ENCODE measurements around the gene PTPRJ. TPM values are rescaled to one million over a fixed set of nuclear protein-coding genes. Genes with fewer than 3 reads are reported as not detected.

The PTPRJ gene
- total RNA-seq, 3 donors from 2014 or later = 14.6 to 15.7 (median 14.7) TPM

DNA sequence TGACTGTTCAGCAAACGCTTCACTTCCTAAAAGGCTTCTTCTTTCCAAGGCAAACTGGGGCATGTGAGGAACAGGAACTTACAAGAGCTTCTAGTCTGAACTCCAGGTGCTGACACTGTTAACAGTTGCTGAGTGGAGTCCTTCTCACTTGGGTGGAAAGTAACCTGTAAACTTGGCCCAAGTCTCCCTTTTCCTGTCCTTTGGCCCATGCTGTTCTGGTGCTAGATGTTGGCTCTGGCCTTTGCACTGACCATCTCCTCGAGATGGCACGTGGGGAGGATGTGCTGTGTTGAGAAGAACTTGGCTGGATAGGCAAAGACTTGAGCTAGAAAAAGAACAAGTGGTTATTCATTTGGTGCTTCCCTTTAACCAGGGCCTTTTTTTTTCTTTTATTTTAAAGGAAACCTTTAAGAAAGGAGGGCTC, 53.6 kb downstream of the PTPRJ start:
- intact Hi-C loops (cut with DNase I; ENCODE audit: low total_unique reads) = no loop called here
- Histone ChIP-seq H3K27me3 (no peaks in the 10 kb centered on the region), H3K9me3 (no peaks in the 10 kb centered on the region), H3K36me3 (no peaks in the 10 kb centered on the region), H3K4me1 (no peaks in the 10 kb centered on the region), H3K27ac (no peak overlapping the region), H3K4me3 (no peak overlapping the region)
- TF ChIP-seq CTCF (IDR thresholded peaks at IDR 0.05) (no peak), POLR2AphosphoS5 (IDR thresholded peaks at IDR 0.05) (no peak), POLR2A (IDR thresholded peaks at IDR 0.05) (no peak)
- DNase-seq (ENCODE audit: low spot score in 2 of 2) = no peak

- no peaks in the 10 kb centered on the region for H3K4me1 ChIP-seq
- peak in 1 of 2 donors; percentile 70 for DNase-seq (ENCODE audit: low spot score in 2 of 2)
- peak overlapping the region in 1 of 2 donors; percentile 57 for H3K27ac ChIP-seq
These were observed 54.8 kb downstream of the PTPRJ start for GRCh38 chr11:48034926-48035871.

GRCh38 chr11:48036011-48036410, 55.7 kb downstream of the PTPRJ start:
- Histone ChIP-seq H3K27ac (no peak overlapping the region), H3K4me3 (no peak overlapping the region), H3K4me1 (no peaks in the 10 kb centered on the region), H3K36me3 (no peaks in the 10 kb centered on the region), H3K9me3 (no peaks in the 10 kb centered on the region), H3K27me3 (no peaks in the 10 kb centered on the region)
- TF ChIP-seq CTCF (IDR thresholded peaks at IDR 0.05) (no peak), POLR2A (IDR thresholded peaks at IDR 0.05) (no peak), POLR2AphosphoS5 (IDR thresholded peaks at IDR 0.05) (no peak)
- no peak for DNase-seq (ENCODE audit: low spot score in 2 of 2)
- intact Hi-C loops (cut with DNase I; ENCODE audit: low total_unique reads) = no loop called here

More at GRCh38 chr11:48034926-48035871, 54.8 kb downstream of the PTPRJ start:
- Histone ChIP-seq H3K27me3 (no peaks in the 10 kb centered on the region), H3K4me3 (no peak overlapping the region), H3K36me3 (no peaks in the 10 kb centered on the region), H3K9me3 (no peaks in the 10 kb centered on the region)
- intact Hi-C loops (cut with DNase I; ENCODE audit: low total_unique reads) = no loop called here
- TF ChIP-seq CTCF (IDR thresholded peaks at IDR 0.05) (no peak), POLR2AphosphoS5 (IDR thresholded peaks at IDR 0.05) (peak in 2 of 3 donors; percentile 25 to 68), POLR2A (IDR thresholded peaks at IDR 0.05) (no peak)

DNA sequence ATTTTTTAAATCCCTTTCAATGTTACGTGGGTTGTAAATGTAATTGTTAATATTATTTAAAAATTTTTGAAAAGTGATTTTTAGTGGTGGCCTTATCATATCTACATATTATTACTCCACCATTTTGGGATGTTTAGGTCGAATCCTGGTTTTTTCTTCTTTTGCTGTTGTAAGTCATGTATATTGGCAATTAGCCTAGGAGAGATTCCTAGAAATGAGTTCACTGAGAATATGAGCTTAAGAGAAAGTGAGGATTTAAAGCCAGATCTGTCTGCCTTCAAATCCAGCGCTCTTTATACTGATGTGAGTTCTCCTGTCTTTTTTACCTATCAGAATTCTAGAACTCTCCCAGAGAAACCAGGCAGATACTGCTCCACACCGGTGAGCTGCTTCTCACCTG, 56.1 kb downstream of the PTPRJ start:
- Histone ChIP-seq H3K36me3 (no peaks in the 10 kb centered on the region), H3K9me3 (no peaks in the 10 kb centered on the region), H3K4me3 (no peak overlapping the region), H3K27ac (no peak overlapping the region), H3K27me3 (no peaks in the 10 kb centered on the region), H3K4me1 (no peaks in the 10 kb centered on the region)
- TF ChIP-seq CTCF (IDR thresholded peaks at IDR 0.05) (no peak), POLR2A (IDR thresholded peaks at IDR 0.05) (no peak), POLR2AphosphoS5 (IDR thresholded peaks at IDR 0.05) (no peak)
- intact Hi-C loops (cut with DNase I; ENCODE audit: low total_unique reads) = no loop called here
- DNase-seq (ENCODE audit: low spot score in 2 of 2) = no peak

All from breast epithelium (tissue), 4 donors.